Subcutaneous adipose tissue (tissue), 4 donors: Measurements from ENCODE around the gene PDE8A. TPM values are rescaled to one million over a fixed set of nuclear protein-coding genes. Genes with fewer than 3 reads are reported as not detected.

ENCODE experiments used
- CTCF ChIP-seq: fragments of 450-650 bp; IDR thresholded peaks from one replicate; pipeline ENCODE4 v1.5.1; 2016; ENCODE audit warnings: low read depth, mild to moderate bottlenecking, control low read depth, antibody characterized with exemption, moderate library complexity
- total RNA-seq, 4 donors: library from RNA; depleted of rRNA; stranded (reverse); fragments of >200 nt; gene quantifications; one replicate each; pipeline ENCODE4 v1.1.0, GENCODE V29; 2016

Gene PDE8A
- total RNA-seq, 4 donors from 2014 or later, result 55.3 to 129 (median 99.3) TPM

DNA sequence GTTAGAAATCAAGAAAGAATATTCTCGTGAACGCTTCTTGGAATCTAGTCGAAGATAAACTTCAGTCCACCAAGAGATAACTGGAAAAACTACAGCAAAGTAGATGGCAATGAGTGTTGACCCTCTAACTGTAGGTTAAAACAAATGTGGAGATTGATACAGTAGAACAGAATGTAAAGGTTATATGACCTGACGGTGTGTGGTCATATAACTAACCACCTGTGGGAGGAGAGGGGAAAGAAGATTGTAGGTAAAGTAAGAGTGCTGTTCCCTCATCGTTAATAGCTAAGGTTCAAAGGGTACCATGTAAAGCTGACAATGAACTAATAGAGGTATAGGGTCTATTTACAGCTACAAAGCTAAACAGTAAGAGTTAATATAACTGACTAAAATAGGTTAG is 52.6 kb downstream of the PDE8A start:
- no peak for TF ChIP-seq CTCF

GRCh38 chr15:85035980-85036379 is 54.3 kb downstream of the PDE8A start:
- TF ChIP-seq CTCF, result no peak

DNA sequence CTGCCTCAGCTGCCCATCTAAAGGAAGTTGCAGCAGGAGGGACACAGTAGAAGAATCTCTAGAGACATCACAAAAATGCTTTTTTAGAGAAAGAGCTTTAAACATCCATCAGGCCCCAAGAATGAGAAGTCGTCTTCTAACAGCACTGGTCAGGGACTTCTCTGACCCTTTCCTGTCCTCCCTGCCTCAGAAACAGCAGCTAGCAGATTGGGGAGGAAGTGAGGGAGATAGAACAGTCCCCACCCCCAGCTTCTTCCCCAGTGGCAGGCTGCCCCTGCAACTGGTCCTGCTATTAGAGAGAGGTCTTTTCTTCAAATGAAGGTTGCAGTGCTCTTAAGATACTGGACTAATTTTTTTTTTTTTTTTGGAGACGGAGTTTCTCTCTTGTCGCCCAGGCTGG is 55.1 kb downstream of the PDE8A start:
- TF ChIP-seq CTCF, result no peak

GRCh38 chr15:85037641-85038040 is 56.0 kb downstream of the PDE8A start:
- TF ChIP-seq CTCF, result no peak

DNA sequence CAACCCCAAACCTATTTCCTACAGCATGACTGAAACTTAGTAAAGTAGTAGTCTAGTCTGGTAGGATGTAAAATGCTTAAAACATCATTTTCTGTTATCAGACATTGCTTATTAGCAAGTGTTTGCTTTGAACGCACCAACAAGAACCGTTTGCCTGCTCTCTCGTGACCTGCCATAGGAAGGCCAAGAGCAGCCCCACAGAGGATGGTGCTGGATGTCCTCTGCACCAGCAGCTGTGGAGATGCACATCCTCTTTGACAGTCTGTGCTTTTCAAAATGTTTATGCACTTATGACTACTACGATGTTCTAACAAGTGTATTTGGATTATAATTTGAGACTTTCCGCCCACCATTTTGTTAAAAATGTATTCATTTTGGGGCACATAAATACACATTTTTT is 59.6 kb downstream of the PDE8A start:
- no peak for TF ChIP-seq CTCF

DNA sequence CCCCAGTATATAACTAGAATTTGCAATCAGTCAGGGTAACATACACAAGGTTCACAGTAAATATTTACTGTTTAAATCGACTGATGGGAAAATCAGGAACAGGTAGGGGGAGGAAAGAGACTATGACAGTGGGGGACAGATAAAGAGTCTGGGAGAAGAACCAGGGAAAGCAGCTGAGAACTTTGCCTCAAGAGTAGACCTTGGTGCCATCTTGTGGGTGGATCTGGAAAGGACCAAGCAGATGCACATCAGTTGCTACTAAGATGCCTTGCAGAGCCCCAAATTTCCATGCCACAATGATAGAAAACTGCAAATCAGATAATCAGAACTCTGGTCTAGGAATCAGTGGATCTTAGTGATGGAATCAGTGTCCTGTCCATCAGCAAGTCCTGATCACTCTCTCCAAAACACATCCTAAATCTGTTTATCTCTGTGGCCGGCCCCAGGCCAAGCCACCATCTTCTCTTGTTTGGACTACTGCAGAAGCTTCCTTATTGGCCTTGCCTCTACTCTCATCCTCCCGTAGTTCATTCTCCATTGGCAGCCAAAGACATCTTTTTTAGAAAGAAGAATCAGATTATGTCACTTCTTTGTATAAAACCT is 62.7 kb downstream of the PDE8A start:
- no peak for TF ChIP-seq CTCF

DNA sequence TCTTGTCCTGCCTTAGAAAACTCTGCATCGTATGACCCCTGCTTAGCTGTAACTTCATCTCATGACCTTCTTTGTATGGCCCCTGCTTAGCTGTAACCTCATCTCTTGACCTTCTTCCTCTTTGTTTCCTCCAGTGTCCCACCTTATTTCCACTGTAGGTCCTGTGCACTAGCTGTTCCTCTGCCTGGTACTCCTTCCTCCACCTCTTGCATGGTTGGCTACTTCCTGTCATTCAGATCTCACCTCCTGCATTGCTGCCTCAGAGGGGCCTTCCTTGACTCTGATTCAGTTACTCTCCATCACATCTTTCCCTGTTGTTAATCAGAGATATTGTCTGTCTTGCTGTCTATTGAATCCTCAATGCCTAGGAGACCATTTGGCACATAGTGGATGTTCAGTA is 63.2 kb downstream of the PDE8A start:
- no peak for TF ChIP-seq CTCF
